Nephron (organoid): ENCODE measurements around the gene KLHDC4.

ENCODE experiments used
- H3K27ac Mint-ChIP-seq, 3 experiments: 2 replicates each; pipeline ENCODE4 v1.8.0; 2020; ENCODE audit warnings: mixed read lengths in 3 of 3, mild to moderate bottlenecking in 2 of 3, moderate library complexity in 1 of 3
- H3K27me3 Mint-ChIP-seq: 2 replicates; pipeline ENCODE4 v1.8.0; 2021; ENCODE audit warnings: low read depth, mild to moderate bottlenecking, moderate library complexity, mixed read lengths
- H3K36me3 Mint-ChIP-seq: 2 replicates; pipeline ENCODE4 v1.8.0; 2020; ENCODE audit warnings: low read depth, mixed read lengths
- H3K4me1 Mint-ChIP-seq: 2 replicates; pipeline ENCODE4 v1.8.0; 2020; ENCODE audit warnings: mixed read lengths
- H3K4me3 Mint-ChIP-seq, 3 experiments: 2 replicates each; pipeline ENCODE4 v1.8.0; 2020; ENCODE audit warnings: mild to moderate bottlenecking in 3 of 3, mixed read lengths in 3 of 3, moderate library complexity in 2 of 3
- H3K9me3 Mint-ChIP-seq: 2 replicates; pipeline ENCODE4 v1.8.0; 2020; ENCODE audit warnings: mixed read lengths
- CTCF ChIP-seq, 3 experiments: fragments of 200-600 bp; sonication (generic); IDR thresholded peaks; one replicate each; pipeline ENCODE4 v1.5.0; 2021; ENCODE audit warnings: antibody characterized with exemption in 3 of 3; ENCODE audit not compliant: unreplicated experiment in 3 of 3

The KLHDC4 gene

GRCh38 chr16:87694441-87695125, 71.2 kb downstream of the KLHDC4 start:
- Mint-ChIP-seq H3K27me3 (no peaks in the 10 kb centered on the region), H3K27ac (no peak overlapping the region), H3K4me3 (no peak overlapping the region), H3K36me3 (peaks cover 10% of the 10 kb centered on the region), H3K4me1 (peaks cover 7% of the 10 kb centered on the region), H3K9me3 (no peaks in the 10 kb centered on the region)
- TF ChIP-seq CTCF (IDR thresholded peaks at IDR 0.05; ENCODE audit: unreplicated experiment in 3 of 3), result no peak

GRCh38 chr16:87693827-87694226, 72.0 kb downstream of the KLHDC4 start:
- H3K27ac Mint-ChIP-seq, result no peak overlapping the region
- H3K27me3 Mint-ChIP-seq, result no peaks in the 10 kb centered on the region
- peaks cover 7% of the 10 kb centered on the region for H3K4me1 Mint-ChIP-seq
- TF ChIP-seq CTCF (IDR thresholded peaks at IDR 0.05; ENCODE audit: unreplicated experiment in 3 of 3), result no peak
- H3K4me3 Mint-ChIP-seq, result no peak overlapping the region
- H3K36me3 Mint-ChIP-seq, result peaks cover 10% of the 10 kb centered on the region
- H3K9me3 Mint-ChIP-seq, result no peaks in the 10 kb centered on the region

- peaks cover 7% of the 10 kb centered on the region for H3K4me1 Mint-ChIP-seq
- TF ChIP-seq CTCF (IDR thresholded peaks at IDR 0.05; ENCODE audit: unreplicated experiment in 3 of 3), result no peak
These were observed 73.0 kb downstream of the KLHDC4 start for GRCh38 chr16:87692756-87693155.

GRCh38 chr16:87692176-87692575, 73.6 kb downstream of the KLHDC4 start:
- H3K36me3 Mint-ChIP-seq, result peaks cover 6% of the 10 kb centered on the region
- H3K9me3 Mint-ChIP-seq, result no peaks in the 10 kb centered on the region
- no peak for TF ChIP-seq CTCF (IDR thresholded peaks at IDR 0.05; ENCODE audit: unreplicated experiment in 3 of 3)
- H3K27me3 Mint-ChIP-seq, result no peaks in the 10 kb centered on the region
- H3K27ac Mint-ChIP-seq, result no peak overlapping the region
- peaks cover 7% of the 10 kb centered on the region for H3K4me1 Mint-ChIP-seq
- no peak overlapping the region for H3K4me3 Mint-ChIP-seq

More at GRCh38 chr16:87692756-87693155, 73.0 kb downstream of the KLHDC4 start:
- Mint-ChIP-seq H3K9me3 (no peaks in the 10 kb centered on the region), H3K4me3 (no peak overlapping the region), H3K27me3 (no peaks in the 10 kb centered on the region), H3K36me3 (peaks cover 10% of the 10 kb centered on the region), H3K27ac (no peak overlapping the region)

- H3K9me3 Mint-ChIP-seq, result no peaks in the 10 kb centered on the region
- H3K36me3 Mint-ChIP-seq, result peaks cover 5% of the 10 kb centered on the region
- H3K27ac Mint-ChIP-seq, result no peak overlapping the region
- no peaks in the 10 kb centered on the region for H3K27me3 Mint-ChIP-seq
- no peak for TF ChIP-seq CTCF (IDR thresholded peaks at IDR 0.05; ENCODE audit: unreplicated experiment in 3 of 3)
- H3K4me1 Mint-ChIP-seq, result peaks cover 7% of the 10 kb centered on the region
- no peak overlapping the region for H3K4me3 Mint-ChIP-seq
These were observed 74.1 kb downstream of the KLHDC4 start for GRCh38 chr16:87691686-87692079.
